Fibroblast of lung (primary cell): ENCODE measurements around the gene MTARC1. TPM values are rescaled to one million over a fixed set of nuclear protein-coding genes. Genes with fewer than 3 reads are reported as not detected.

Experiments
- DNase-seq, 2 donors: peaks; one replicate each; pipeline versions ENCODE4 v3.0.0 to v3.0.0-alpha.2; 2010; ENCODE audit warnings: low read depth in 2 of 2
- H2AFZ ChIP-seq: 2 replicates; pipeline ENCODE4 v1.5.1; 2012; ENCODE audit warnings: low read length, control low read depth, inconsistent platforms
- H3K27ac ChIP-seq: 2 replicates; pipeline ENCODE4 v1.5.1; 2011; ENCODE audit warnings: low read length, control low read depth; ENCODE audit not compliant: insufficient read depth
- H3K27me3 ChIP-seq: 2 replicates; pipeline ENCODE4 v1.5.1; 2011; ENCODE audit warnings: mild to moderate bottlenecking, low read length; ENCODE audit not compliant: control insufficient read depth, insufficient read depth
- H3K36me3 ChIP-seq: 2 replicates; pipeline ENCODE4 v1.5.1; 2011; ENCODE audit warnings: low read length; ENCODE audit not compliant: control insufficient read depth, insufficient read depth
- H3K4me1 ChIP-seq: 2 replicates; pipeline ENCODE4 v1.5.1; 2011; ENCODE audit warnings: low read length; ENCODE audit not compliant: control insufficient read depth, insufficient read depth; ENCODE audit errors: extremely low read depth
- H3K4me2 ChIP-seq: 2 replicates; pipeline ENCODE4 v1.5.1; 2011; ENCODE audit warnings: low read length, control low read depth; ENCODE audit not compliant: insufficient read depth; ENCODE audit errors: extremely low read depth
- H3K4me3 ChIP-seq, 4 experiments: fragments of 200-600 bp in 1 of 4; sonication (generic) in 1 of 4; replicated peaks in 1 of 4; 2 replicates each; pipeline ENCODE4 v1.5.1; 2011 to 2016; ENCODE audit warnings: low read length in 4 of 4, low read depth in 3 of 4, mild to moderate bottlenecking in 3 of 4, control low read depth in 2 of 4, inconsistent platforms in 1 of 4, mixed read lengths in 1 of 4; ENCODE audit not compliant: insufficient read depth in 1 of 4; ENCODE audit errors: control extremely low read depth in 1 of 4
- H3K79me2 ChIP-seq: 2 replicates; pipeline ENCODE4 v1.5.1; 2012; ENCODE audit warnings: mild to moderate bottlenecking, low read length, inconsistent platforms; ENCODE audit not compliant: control insufficient read depth, insufficient read depth
- H3K9ac ChIP-seq: 2 replicates; pipeline ENCODE4 v1.5.1; 2011; ENCODE audit warnings: mild to moderate bottlenecking, low read length, control low read depth; ENCODE audit not compliant: insufficient read depth
- H3K9me3 ChIP-seq: 2 replicates; pipeline ENCODE4 v1.5.1; 2012; ENCODE audit warnings: low read depth, low read length; ENCODE audit not compliant: control insufficient read depth, insufficient read depth
- H4K20me1 ChIP-seq: 2 replicates; pipeline ENCODE4 v1.5.1; 2011; ENCODE audit warnings: low read length; ENCODE audit not compliant: control insufficient read depth, insufficient read depth; ENCODE audit errors: extremely low read depth
- CTCF ChIP-seq, 2 donors: IDR thresholded peaks in 1 of 2; conservative IDR thresholded peaks in 1 of 2; 1 replicate in 1 of 2; 2 replicates in 1 of 2; pipeline ENCODE4 v1.5.1; 2011 to 2012; ENCODE audit warnings: low read length in 2 of 2, control low read depth in 1 of 2, inconsistent platforms in 1 of 2, low read depth in 1 of 2, mild to moderate bottlenecking in 1 of 2
- EZH2 ChIP-seq: IDR thresholded peaks from 2 replicates; pipeline ENCODE4 v1.5.1; 2012; ENCODE audit warnings: low read length, control low read depth, mild to moderate bottlenecking; ENCODE audit errors: missing control alignments
- polyA plus RNA-seq, 2 donors: library from polyadenylated mRNA; depleted of rRNA in 1 of 2; stranded (reverse) in 1 of 2; unstranded in 1 of 2; fragments of >200 nt; gene quantifications; 2 replicates each; pipeline ENCODE4 v1.2.1, GENCODE V29; 2011 to 2012; ENCODE audit warnings: missing spikeins in 1 of 2
- total RNA-seq: library from RNA; depleted of rRNA; stranded (reverse); fragments of >200 nt; gene quantifications from 2 replicates; pipeline ENCODE4 v1.2.1, GENCODE V29; 2014

Gene MTARC1
- total and polyA plus RNA-seq, 2 donors (not counting 1 experiment from before 2014, with no cell fraction given): 1.8 to 9.6 TPM

DNA sequence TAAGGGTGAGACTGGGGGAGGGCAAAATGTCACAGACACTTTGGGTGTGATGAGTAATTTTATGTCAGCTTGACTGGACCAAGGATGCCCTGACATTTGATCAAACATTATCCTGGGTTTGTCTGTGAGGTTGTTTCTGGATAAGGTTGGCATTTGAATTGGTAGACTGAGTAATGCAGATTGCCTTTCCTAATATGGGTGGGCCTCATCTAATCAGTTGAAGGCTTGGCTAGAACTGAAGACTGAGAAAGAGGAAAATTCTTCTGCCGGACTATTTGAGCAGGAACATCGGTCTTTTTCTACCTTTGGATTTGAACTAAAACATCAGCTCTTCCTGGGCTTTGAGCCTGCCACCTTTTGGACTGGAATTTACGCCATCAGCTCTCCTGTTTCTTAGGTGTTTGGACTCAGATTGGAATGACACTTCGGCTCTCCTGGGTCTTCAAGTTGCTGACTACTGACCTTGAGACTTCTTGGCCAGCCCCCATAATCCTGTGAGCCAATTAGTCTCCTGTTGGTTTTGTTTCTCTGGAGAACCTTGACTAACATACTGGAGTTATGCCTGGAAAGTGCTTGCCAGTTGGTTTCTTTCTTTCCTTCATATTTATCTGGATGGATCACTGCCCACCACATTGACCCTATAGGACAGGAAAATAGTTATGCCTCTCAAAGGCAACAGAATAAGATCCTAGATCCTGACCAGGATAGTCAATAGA is 47.6 kb downstream of the MTARC1 start:
- Histone ChIP-seq H3K79me2 (no peaks in the 10 kb centered on the region), H3K4me2 (no peak overlapping the region), H3K9ac (no peak overlapping the region), H3K27me3 (peaks cover 2% of the 10 kb centered on the region), H4K20me1 (no peaks in the 10 kb centered on the region), H3K4me3 (no peak overlapping the region), H3K27ac (no peak overlapping the region), H3K9me3 (no peaks in the 10 kb centered on the region), H2AFZ (no peak overlapping the region), H3K36me3 (no peaks in the 10 kb centered on the region), H3K4me1 (no peaks in the 10 kb centered on the region)
- no peak for TF ChIP-seq CTCF (conservative IDR thresholded peaks at IDR 0.05 in 1 of 2, IDR thresholded peaks at IDR 0.05 in 1 of 2; ENCODE audit: low read depth in 1 of 2, low read length in 2 of 2)
- no peak for TF ChIP-seq EZH2
- no peak for DNase-seq

Other genes starting within 250 kb of the MTARC1 start
- gene C1orf115, start 96.5 kb upstream of the MTARC1 start, total RNA-seq: 2.1 and 3.3 TPM in 2 replicates
- 0.63 and 2.2 TPM in 2 replicates for gene C1orf115, start 96.5 kb upstream of the MTARC1 start, polyA plus RNA-seq
- 9.0 and 12.6 TPM in 2 replicates for gene MTARC2, start 38.6 kb upstream of the MTARC1 start, total RNA-seq
- gene MTARC2, start 38.6 kb upstream of the MTARC1 start, polyA plus RNA-seq: 7.3 and 14.5 TPM in 2 replicates
- 22.3 and 25.2 TPM in 2 replicates for gene HLX, start 92.5 kb downstream of the MTARC1 start, total RNA-seq
- gene HLX, start 92.5 kb downstream of the MTARC1 start, polyA plus RNA-seq: 5.4 and 8.2 TPM in 2 replicates